ENCODE measurements around the gene PRKAG1. TPM values are rescaled to one million over a fixed set of nuclear protein-coding genes. Genes with fewer than 3 reads are reported as not detected.
"Not testable (repeated sequence)": the region's sequence is repeated elsewhere in the genome, so short reads cannot be mapped to it uniquely, and the experiment has no call there.

The PRKAG1 gene
- polyA plus RNA-seq, 3 donors = 35.9 to 58.9 (median 50.1) TPM

- peaks cover 1 to 9% (median 2%) of the 10 kb centered on the region in 3 donors for H3K27me3 Mint-ChIP-seq (ENCODE audit: low read depth in 3 of 3)
- Histone ChIP-seq H3K9ac (ENCODE audit: insufficient read depth, low read length, poor library complexity, severe bottlenecking) (no peak overlapping the region), H3K79me2 (ENCODE audit: insufficient read depth, low read length) (peaks cover 14% of the 10 kb centered on the region), H3K36me3 (replicated peaks in 1 of 2; ENCODE audit: control insufficient read depth in 1 of 2, insufficient read depth in 2 of 2, low read length in 2 of 2) (no peaks in the 10 kb centered on the region), H3K9me3 (replicated peaks in 1 of 2; ENCODE audit: control insufficient read depth in 1 of 2, insufficient read depth in 1 of 2, low read length in 2 of 2) (no peaks in the 10 kb centered on the region), H4K20me1 (ENCODE audit: insufficient read depth, low read length) (no peaks in the 10 kb centered on the region), H3K27ac (ENCODE audit: low read depth in 1 of 2, low read length in 2 of 2) (no peak overlapping the region), H3K4me2 (replicated peaks; ENCODE audit: extremely low read depth, low read length, poor library complexity, severe bottlenecking) (no peak overlapping the region), H3K4me1 (ENCODE audit: control insufficient read depth in 1 of 2, insufficient read depth in 2 of 2, low read length in 2 of 2) (peaks cover 16 to 19% of the 10 kb centered on the region in 2 donors), H3K4me3 (replicated peaks in 1 of 3; ENCODE audit: low read depth in 2 of 3, low read length in 3 of 3) (no peak overlapping the region), H2AFZ (ENCODE audit: insufficient read depth, low read depth, low read length, poor library complexity, severe bottlenecking) (no peak overlapping the region), H3K27me3 (ENCODE audit: control insufficient read depth in 2 of 2, insufficient read depth in 2 of 2, low read length in 2 of 2) (no peaks in the 10 kb centered on the region)
- no peak overlapping the region for H3K4me3 Mint-ChIP-seq
- no peak for DNase-seq
- WGBS (ENCODE audit: insufficient coverage) = no CpG with 5 or more reads among the region's 5 CpGs
- no peaks in the 10 kb centered on the region for H3K36me3 Mint-ChIP-seq
- TF ChIP-seq CTCF (IDR thresholded peaks at IDR 0.05) = no peak
- no peak overlapping the region for H3K27ac Mint-ChIP-seq
- H3K9me3 Mint-ChIP-seq = peaks cover 0 to 1% (median 0%) of the 10 kb centered on the region in 7 donors
- peaks cover 22% of the 10 kb centered on the region for H3K4me1 Mint-ChIP-seq
- intact Hi-C loops (cut with micrococcal nuclease) = loop anchor here in 1 of 2 donors (5.0 to 10.0 kb wide), 2 partner anchors 33 to 280 kb away; partner anchors contain the start of gene DNAJC22
Observed at GRCh38 chr12:49064767-49065152, 46.2 kb upstream of the PRKAG1 start.

- not testable (repeated sequence) for H3K27me3 Mint-ChIP-seq (ENCODE audit: low read depth in 3 of 3); H3K36me3 Mint-ChIP-seq; H3K4me3 ChIP-seq (replicated peaks in 1 of 3; ENCODE audit: low read depth in 2 of 3, low read length in 3 of 3); DNase-seq; H3K9ac ChIP-seq (ENCODE audit: insufficient read depth, low read length, poor library complexity, severe bottlenecking); H3K27ac ChIP-seq (ENCODE audit: low read depth in 1 of 2, low read length in 2 of 2); H3K4me3 Mint-ChIP-seq; H3K4me2 ChIP-seq (replicated peaks; ENCODE audit: extremely low read depth, low read length, poor library complexity, severe bottlenecking); H3K9me3 ChIP-seq (replicated peaks in 1 of 2; ENCODE audit: control insufficient read depth in 1 of 2, insufficient read depth in 1 of 2, low read length in 2 of 2); H3K36me3 ChIP-seq (replicated peaks in 1 of 2; ENCODE audit: control insufficient read depth in 1 of 2, insufficient read depth in 2 of 2, low read length in 2 of 2); H3K27me3 ChIP-seq (ENCODE audit: control insufficient read depth in 2 of 2, insufficient read depth in 2 of 2, low read length in 2 of 2); H3K9me3 Mint-ChIP-seq; H3K27ac Mint-ChIP-seq; H2AFZ ChIP-seq (ENCODE audit: insufficient read depth, low read depth, low read length, poor library complexity, severe bottlenecking)
- peaks cover 30 to 33% of the 10 kb centered on the region in 2 donors for H3K4me1 ChIP-seq (ENCODE audit: control insufficient read depth in 1 of 2, insufficient read depth in 2 of 2, low read length in 2 of 2)
- H3K4me1 Mint-ChIP-seq = peaks cover 37% of the 10 kb centered on the region
- intact Hi-C loops (cut with micrococcal nuclease) = loop anchor here in 1 of 2 donors (5.0 to 10.0 kb wide), 2 partner anchors 35 to 283 kb away; partner anchors contain the start of gene DNAJC22
- peaks cover 23% of the 10 kb centered on the region for H4K20me1 ChIP-seq (ENCODE audit: insufficient read depth, low read length)
- WGBS (ENCODE audit: insufficient coverage) = 99% methylated on average over 9 of the region's 17 CpGs
- H3K79me2 ChIP-seq (ENCODE audit: insufficient read depth, low read length) = peaks cover 42% of the 10 kb centered on the region
Observed at GRCh38 chr12:49061916-49062315, 43.3 kb upstream of the PRKAG1 start.
